Bone marrow (tissue), 2 donors: ENCODE measurements around the gene POR.
A peak's percentile ranks its signal among the peaks of the same experiment; 100 is the strongest.

Experiments used
- DNase-seq, 2 donors: peaks; one replicate each; lab custom pipeline; 2025; lab: John Stamatoyannopoulos, UW

POR gene

DNA sequence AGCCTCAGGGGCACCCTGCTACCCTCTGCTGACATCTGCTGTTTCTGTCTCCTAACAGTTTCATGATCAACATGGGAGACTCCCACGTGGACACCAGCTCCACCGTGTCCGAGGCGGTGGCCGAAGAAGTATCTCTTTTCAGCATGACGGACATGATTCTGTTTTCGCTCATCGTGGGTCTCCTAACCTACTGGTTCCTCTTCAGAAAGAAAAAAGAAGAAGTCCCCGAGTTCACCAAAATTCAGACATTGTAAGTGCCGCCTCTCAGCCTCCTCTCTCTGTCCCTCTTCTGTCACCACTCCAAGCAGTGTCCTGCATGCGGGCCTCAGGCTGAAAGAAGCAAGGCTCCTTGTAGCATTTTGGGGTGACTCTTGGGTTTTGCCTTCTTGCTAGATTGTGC, 39.0 kb downstream of the POR start:
- no peak for DNase-seq

GRCh38 chr7:75955331-75955955, 40.5 kb downstream of the POR start:
- DNase-seq: no peak

- no peak for DNase-seq
Observed at GRCh38 chr7:75957021-75957736, 42.2 kb downstream of the POR start.

GRCh38 chr7:75958802-75959543, 44.0 kb downstream of the POR start:
- DNase-seq: no peak

GRCh38 chr7:75960372-75960771, 45.4 kb downstream of the POR start:
- DNase-seq: no peak

DNA sequence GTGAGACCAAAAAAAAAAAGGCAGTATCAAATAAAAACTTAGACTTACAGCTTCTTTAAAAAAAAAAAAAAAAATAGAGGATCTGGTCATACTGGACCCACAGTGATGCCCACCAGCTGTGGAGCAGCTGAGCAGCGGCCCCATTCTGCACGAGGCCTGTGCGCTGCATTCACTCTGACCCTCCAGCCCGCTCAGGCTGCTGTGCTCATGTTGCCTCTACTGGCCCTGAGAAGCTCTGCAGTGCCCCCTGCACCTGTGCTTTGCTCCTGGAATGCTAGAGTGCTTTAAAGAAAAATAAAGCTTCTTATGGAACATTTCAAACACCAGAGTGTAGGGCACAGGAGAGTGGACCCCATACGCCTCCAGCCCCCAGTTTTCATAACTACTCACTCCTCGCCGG, 46.3 kb downstream of the POR start:
- no peak for DNase-seq

GRCh38 chr7:75962607-75963380, 47.8 kb downstream of the POR start:
- no peak for DNase-seq

DNA sequence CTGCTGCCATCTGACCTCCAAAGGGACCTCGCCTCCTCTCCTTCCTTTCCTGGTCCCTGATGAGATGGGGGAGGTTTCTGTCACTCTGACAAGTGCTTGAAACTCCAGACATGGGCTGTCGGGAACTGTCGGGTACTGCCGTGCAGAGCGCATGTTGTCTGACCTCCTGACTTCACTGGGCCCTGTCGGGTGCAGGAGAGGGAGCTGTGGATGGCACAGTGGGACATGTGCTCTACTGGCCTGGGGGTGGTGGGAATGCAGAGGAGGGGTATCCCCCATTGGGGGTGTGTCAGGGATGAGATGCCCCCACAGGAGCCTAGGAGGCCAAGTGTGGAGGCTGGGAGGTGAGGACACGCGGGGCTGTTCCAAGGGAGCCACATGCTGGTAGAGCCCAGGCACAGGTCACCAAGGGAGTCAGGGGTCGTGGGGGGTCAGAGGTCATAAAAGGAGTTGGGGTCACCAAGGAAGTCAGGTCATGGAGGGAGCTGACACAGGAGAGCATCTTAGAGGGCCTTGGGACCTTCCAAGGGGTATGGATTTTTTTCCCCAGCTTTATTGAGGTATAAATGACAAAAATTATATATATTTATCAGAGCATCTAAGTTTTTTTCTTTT, 48.5 kb downstream of the POR start:
- DNase-seq: no peak

DNA sequence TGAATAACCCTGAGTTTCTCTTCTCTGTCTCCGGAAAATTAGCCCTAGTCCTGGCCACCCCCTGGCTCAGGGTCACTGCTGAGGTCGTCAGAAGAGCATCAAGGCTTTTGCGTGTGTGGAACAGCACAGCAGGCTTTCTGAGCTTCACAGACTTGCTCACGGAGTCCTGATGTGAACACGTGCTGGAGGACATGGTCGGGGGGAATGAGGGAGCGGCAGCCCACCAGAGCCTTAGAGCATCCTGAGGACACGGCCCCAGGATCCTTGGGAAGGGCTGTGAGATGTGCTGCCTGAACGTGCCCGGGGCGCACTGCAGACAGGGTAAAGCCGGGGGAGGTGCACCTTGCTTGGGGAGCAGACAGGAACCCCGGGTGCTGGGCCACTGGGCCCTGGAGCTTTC, 50.7 kb downstream of the POR start:
- DNase-seq: no peak

- DNase-seq: no peak
Observed at GRCh38 chr7:75966190-75966961, 51.4 kb downstream of the POR start.

DNA sequence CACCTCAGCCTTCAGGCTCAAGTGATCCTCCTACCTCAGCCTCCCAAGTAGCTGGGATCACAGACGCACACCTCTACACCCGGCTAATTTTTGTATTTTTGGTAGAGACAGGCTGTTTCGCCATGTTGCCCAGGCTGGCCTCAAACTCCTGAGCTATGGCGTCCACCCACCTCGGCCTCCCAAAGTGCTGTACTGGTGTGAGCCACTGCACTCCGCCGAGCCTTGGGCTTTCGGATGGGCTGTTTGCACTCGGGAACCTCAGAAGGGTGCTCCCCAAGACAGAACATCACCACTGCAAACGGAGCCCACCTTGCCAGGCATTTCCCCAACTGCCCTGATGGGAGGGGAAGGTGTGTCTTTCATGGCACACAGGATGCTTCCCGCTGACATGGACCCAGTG, 52.1 kb downstream of the POR start:
- DNase-seq: no peak

DNA sequence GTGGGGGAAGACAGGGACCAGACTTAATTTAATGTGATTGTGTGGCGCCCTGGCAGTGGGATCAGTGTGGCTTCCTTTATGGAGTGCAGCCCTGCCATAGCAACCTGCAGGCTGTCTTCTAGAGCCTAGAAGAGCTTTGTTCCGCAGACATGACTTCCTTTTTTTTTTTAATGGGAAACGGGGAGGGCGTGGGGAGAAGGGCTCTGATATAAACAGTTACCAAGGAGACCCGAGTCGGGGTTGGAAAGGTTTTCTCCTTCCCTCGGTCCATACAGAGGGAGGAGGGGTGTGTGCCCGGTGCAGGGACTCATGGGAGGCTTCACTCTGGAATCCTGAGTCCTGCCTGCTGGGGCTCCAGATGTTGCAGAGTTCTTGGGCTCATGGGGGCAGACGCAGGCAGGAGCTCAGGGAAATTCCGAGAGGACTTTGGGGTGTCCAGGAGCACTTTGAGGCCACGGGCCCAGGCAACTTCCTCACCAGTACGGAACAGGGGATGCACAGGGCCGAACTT, 52.6 kb downstream of the POR start:
- DNase-seq: peak in 1 of 2 donors; percentile 50

- no peak for DNase-seq
Observed at GRCh38 chr7:75968012-75968411, 53.1 kb downstream of the POR start.

DNA sequence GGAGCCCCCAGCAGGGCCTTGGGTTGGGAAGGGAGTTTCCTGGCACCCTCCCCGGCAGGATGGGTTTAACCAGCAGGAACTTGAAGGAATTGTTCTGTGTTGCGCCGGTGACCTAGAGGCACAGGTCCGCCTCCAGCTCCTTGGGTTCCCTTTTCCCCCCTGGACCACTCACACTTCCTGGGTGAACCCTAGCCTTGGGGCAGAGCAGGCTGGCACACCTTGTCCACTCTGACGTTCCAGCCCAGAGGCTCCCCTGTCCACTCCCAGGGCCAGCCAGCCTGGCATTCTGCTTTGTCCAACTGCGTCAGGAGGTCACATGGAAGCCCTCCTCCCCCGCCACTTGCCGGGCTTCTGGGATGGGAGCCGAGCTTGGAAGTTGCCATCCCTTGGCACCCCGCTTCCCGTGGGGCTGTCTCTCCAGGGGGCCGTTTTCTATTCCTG, 53.6 kb downstream of the POR start:
- DNase-seq: no peak

- DNase-seq: no peak
Observed at GRCh38 chr7:75969182-75969581, 54.2 kb downstream of the POR start.

DNA sequence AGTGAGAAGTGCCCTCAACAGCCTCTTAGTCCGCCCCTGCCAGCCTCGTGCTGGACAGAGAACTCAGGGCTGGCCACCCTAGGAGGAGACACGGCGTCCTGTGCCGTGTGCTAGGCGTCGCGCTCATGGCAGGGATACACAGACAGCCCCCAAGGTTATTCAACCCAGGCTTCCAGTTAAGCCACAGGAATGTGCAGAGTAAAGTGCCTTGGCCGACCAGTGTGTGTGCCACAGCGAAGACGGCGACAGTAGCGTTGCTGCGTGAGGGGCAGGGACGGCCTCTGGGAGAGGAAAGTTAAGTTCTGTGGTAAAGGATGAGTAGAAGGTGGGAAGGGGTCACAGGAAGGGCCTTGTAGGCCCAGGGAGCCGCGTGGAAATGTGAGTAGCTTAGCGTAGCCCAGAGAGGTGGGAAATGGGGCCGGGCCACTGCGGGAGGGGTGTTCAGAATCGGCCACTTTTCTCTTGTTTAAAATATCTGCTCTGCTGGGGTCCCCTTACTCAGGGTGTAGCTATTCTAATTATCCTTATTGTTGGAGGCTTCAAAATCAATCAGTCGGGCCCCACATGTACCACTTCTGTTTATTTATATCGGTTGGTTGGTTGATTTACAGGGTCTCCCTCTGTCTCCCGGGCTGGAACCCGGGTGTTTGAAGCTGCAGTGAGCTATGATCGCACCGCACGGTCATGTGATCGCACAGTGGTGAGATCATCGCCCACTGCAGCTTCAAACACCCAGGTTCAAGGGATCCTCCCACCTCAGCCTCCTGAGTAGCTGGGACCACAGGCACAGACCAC, 54.9 kb downstream of the POR start:
- no peak for DNase-seq

GRCh38 chr7:75971309-75971960, 56.5 kb downstream of the POR start:
- DNase-seq: no peak

DNA sequence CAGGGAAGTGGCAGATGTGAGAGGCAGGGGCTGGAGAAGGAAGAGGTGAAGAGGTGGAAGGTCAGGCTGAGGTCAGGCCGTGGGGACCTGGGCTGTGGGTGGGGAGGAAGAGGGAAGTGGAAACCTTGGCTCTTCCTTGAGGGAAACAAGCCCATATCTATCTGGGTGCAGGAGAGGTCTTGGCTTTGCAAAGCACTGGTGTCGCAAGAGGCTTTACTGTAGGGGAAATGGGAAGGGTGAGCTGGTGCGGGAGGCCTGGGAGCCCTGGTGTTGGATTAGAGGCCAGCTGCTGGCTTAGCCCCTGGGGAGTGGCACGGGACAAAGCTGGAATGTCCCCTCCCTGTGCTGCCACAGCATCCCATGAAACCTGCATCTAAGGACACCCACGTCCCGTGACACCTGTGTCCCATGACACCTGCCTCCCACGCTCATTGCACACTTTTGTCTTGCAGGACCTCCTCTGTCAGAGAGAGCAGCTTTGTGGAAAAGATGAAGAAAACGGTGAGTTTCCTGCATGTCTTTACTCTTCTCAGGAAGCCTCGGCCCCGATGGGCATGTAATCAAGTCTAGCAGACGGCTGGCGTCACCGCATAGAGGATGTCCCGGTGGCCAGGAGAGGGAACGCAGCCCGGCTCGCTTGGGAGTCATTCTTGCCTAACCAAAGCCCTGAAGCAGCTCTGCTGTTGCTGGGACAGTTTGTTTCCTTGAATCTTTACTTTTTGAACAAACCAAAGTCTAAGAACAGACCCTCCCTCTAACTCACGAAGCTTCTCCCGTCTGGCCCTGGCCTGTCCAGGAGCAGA, 57.2 kb downstream of the POR start:
- no peak for DNase-seq

GRCh38 chr7:75977743-75978142, 62.8 kb downstream of the POR start:
- no peak for DNase-seq
